Measurements from ENCODE around the gene CSNK1G2.

CSNK1G2 gene

DNA sequence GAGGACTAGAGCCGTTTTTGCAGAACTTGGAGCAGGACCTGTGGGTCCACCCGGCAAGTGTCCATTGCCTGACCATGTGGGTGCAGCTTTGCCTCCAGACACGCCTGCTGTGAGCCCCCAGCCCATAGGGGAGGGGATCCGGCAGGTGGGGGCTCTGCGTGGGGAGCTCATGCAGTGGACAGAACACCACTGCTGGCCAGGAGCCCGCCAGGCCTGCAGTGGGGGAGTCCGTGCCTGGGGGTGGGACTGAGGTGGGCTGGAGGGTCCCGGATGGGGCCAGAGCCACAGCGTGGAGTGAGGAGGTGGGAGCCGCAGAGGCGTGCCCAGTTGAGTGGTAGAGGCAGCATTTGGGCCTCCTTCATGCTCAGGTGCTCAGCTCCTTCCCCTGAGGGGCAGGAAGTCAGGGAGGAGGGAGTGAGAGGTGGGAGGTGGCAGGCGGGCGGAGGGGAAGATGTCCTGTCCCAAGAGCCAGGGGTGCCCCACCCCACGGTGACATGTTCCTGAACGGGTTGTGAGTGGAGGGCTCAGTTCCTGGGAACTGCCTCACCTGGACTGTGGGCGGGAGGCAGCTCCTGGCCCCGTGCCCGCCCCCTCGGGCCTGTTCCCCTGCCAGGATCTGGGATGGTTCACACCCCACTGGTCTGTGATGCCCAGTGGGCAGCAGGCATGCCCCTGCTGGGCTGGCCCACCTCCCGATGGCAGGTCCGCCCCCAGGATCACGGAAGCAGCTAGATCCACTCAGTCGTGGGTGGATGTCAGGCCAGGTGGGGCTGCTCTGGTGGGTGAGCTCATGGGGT lies 27.0 kb upstream of the CSNK1G2 start:
- H3K23ac ChIP-seq (ENCODE audit: low read length in 2 of 2), result no peak overlapping the region
- no peak overlapping the region for H3K9ac ChIP-seq (ENCODE audit: low read length)
- no peak overlapping the region for H3K4me2 ChIP-seq (ENCODE audit: low read length, poor library complexity, severe bottlenecking)
- H3K36me3 ChIP-seq (ENCODE audit: control insufficient read depth in 1 of 2, insufficient read depth in 2 of 2, low read depth in 1 of 2, low read length in 2 of 2), result peaks cover 43 to 77% of the 10 kb centered on the region in 2 experiments
- no peak overlapping the region for H2BK15ac ChIP-seq (ENCODE audit: low read depth, poor library complexity, severe bottlenecking)
- no peak overlapping the region for H3K4me3 ChIP-seq (ENCODE audit: insufficient read depth in 1 of 2, low read depth in 1 of 2, low read length in 2 of 2)
- H2BK12ac ChIP-seq (ENCODE audit: low read length in 2 of 2), result no peak overlapping the region
- H3K27me3 ChIP-seq (ENCODE audit: control insufficient read depth in 1 of 2, insufficient read depth in 1 of 2, low read length in 2 of 2), result no peaks in the 10 kb centered on the region
- no peak for DNase-seq
- peaks cover 25% of the 10 kb centered on the region for H3K4me1 ChIP-seq (ENCODE audit: control insufficient read depth, insufficient read depth, low read depth, low read length)
- H3K4ac ChIP-seq (ENCODE audit: low read depth in 1 of 2, low read length in 2 of 2), result no peak overlapping the region
- H4K91ac ChIP-seq (ENCODE audit: low read length), result no peak overlapping the region
- no peaks in the 10 kb centered on the region for H3K9me3 ChIP-seq (ENCODE audit: control insufficient read depth, low read length)
- H2BK5ac ChIP-seq (ENCODE audit: low read depth, low read length, poor library complexity, severe bottlenecking), result no peak overlapping the region
- H4K8ac ChIP-seq (ENCODE audit: low read length), result no peak overlapping the region
- H2AK5ac ChIP-seq (ENCODE audit: low read length, severe bottlenecking), result no peak overlapping the region
- no peak overlapping the region for H3K27ac ChIP-seq (ENCODE audit: low read length, poor library complexity, severe bottlenecking)
- no peak overlapping the region for H2BK120ac ChIP-seq (ENCODE audit: low read depth, low read length)
- no peak overlapping the region for H2AFZ ChIP-seq (ENCODE audit: low read depth, low read length)
- peaks cover 44% of the 10 kb centered on the region for H3K79me1 ChIP-seq (replicated peaks; ENCODE audit: low read length, poor library complexity, severe bottlenecking)
- WGBS, result 92% methylated on average over 23 of the region's 23 CpGs
- H3K18ac ChIP-seq (ENCODE audit: low read depth in 1 of 2, low read length in 2 of 2), result no peak overlapping the region
- no peak overlapping the region for H3K14ac ChIP-seq (ENCODE audit: low read length in 2 of 2)

GRCh38 chr19:1914826-1915341 lies 26.1 kb upstream of the CSNK1G2 start:
- H3K4me1 ChIP-seq (ENCODE audit: control insufficient read depth, insufficient read depth, low read depth, low read length), result peaks cover 16% of the 10 kb centered on the region
- H3K4me2 ChIP-seq (ENCODE audit: low read length, poor library complexity, severe bottlenecking), result no peak overlapping the region
- no peak for DNase-seq
- no peak overlapping the region for H3K4me3 ChIP-seq (ENCODE audit: insufficient read depth in 1 of 2, low read depth in 1 of 2, low read length in 2 of 2)
- no peak overlapping the region for H3K4ac ChIP-seq (ENCODE audit: low read depth in 1 of 2, low read length in 2 of 2)
- H3K27ac ChIP-seq (ENCODE audit: low read length, poor library complexity, severe bottlenecking), result no peak overlapping the region
- H2BK12ac ChIP-seq (ENCODE audit: low read length in 2 of 2), result no peak overlapping the region
- no peaks in the 10 kb centered on the region for H3K27me3 ChIP-seq (ENCODE audit: control insufficient read depth in 1 of 2, insufficient read depth in 1 of 2, low read length in 2 of 2)
- H3K9ac ChIP-seq (ENCODE audit: low read length), result no peak overlapping the region
- H2AFZ ChIP-seq (ENCODE audit: low read depth, low read length), result no peak overlapping the region
- no peak overlapping the region for H2BK15ac ChIP-seq (ENCODE audit: low read depth, poor library complexity, severe bottlenecking)
- no peak overlapping the region for H3K18ac ChIP-seq (ENCODE audit: low read depth in 1 of 2, low read length in 2 of 2)
- no peak overlapping the region for H4K91ac ChIP-seq (ENCODE audit: low read length)
- H3K36me3 ChIP-seq (ENCODE audit: control insufficient read depth in 1 of 2, insufficient read depth in 2 of 2, low read depth in 1 of 2, low read length in 2 of 2), result peaks cover 50 to 75% of the 10 kb centered on the region in 2 experiments
- H3K9me3 ChIP-seq (ENCODE audit: control insufficient read depth, low read length), result no peaks in the 10 kb centered on the region
- peaks cover 45% of the 10 kb centered on the region for H3K79me1 ChIP-seq (replicated peaks; ENCODE audit: low read length, poor library complexity, severe bottlenecking)
- H2BK120ac ChIP-seq (ENCODE audit: low read depth, low read length), result no peak overlapping the region
- no peak overlapping the region for H4K8ac ChIP-seq (ENCODE audit: low read length)
- no peak overlapping the region for H3K23ac ChIP-seq (ENCODE audit: low read length in 2 of 2)
- no peak overlapping the region for H2AK5ac ChIP-seq (ENCODE audit: low read length, severe bottlenecking)
- H2BK5ac ChIP-seq (ENCODE audit: low read depth, low read length, poor library complexity, severe bottlenecking), result no peak overlapping the region
- 96% methylated on average over 23 of the region's 23 CpGs for WGBS
- no peak overlapping the region for H3K14ac ChIP-seq (ENCODE audit: low read length in 2 of 2)

GRCh38 chr19:1917146-1917545 lies 23.8 kb upstream of the CSNK1G2 start:
- Histone ChIP-seq H3K4me2 (ENCODE audit: low read length, poor library complexity, severe bottlenecking) (no peak overlapping the region), H4K8ac (ENCODE audit: low read length) (no peak overlapping the region), H3K27me3 (ENCODE audit: control insufficient read depth in 1 of 2, insufficient read depth in 1 of 2, low read length in 2 of 2) (no peaks in the 10 kb centered on the region), H3K27ac (ENCODE audit: low read length, poor library complexity, severe bottlenecking) (no peak overlapping the region), H3K36me3 (ENCODE audit: control insufficient read depth in 1 of 2, insufficient read depth in 2 of 2, low read depth in 1 of 2, low read length in 2 of 2) (peaks cover 72 to 89% of the 10 kb centered on the region in 2 experiments), H2BK5ac (ENCODE audit: low read depth, low read length, poor library complexity, severe bottlenecking) (no peak overlapping the region), H3K14ac (ENCODE audit: low read length in 2 of 2) (no peak overlapping the region), H2AFZ (ENCODE audit: low read depth, low read length) (no peak overlapping the region), H3K4me1 (ENCODE audit: control insufficient read depth, insufficient read depth, low read depth, low read length) (peaks cover 12% of the 10 kb centered on the region), H3K9ac (ENCODE audit: low read length) (no peak overlapping the region), H2BK15ac (ENCODE audit: low read depth, poor library complexity, severe bottlenecking) (no peak overlapping the region), H2BK120ac (ENCODE audit: low read depth, low read length) (no peak overlapping the region), H3K18ac (ENCODE audit: low read depth in 1 of 2, low read length in 2 of 2) (no peak overlapping the region), H2AK5ac (ENCODE audit: low read length, severe bottlenecking) (no peak overlapping the region), H4K91ac (ENCODE audit: low read length) (no peak overlapping the region), H3K4me3 (ENCODE audit: insufficient read depth in 1 of 2, low read depth in 1 of 2, low read length in 2 of 2) (no peak overlapping the region), H2BK12ac (ENCODE audit: low read length in 2 of 2) (no peak overlapping the region), H3K79me1 (replicated peaks; ENCODE audit: low read length, poor library complexity, severe bottlenecking) (peaks cover 53% of the 10 kb centered on the region), H3K23ac (ENCODE audit: low read length in 2 of 2) (peak overlapping the region in 1 of 2 experiments; percentile 25), H3K9me3 (ENCODE audit: control insufficient read depth, low read length) (no peaks in the 10 kb centered on the region), H3K4ac (ENCODE audit: low read depth in 1 of 2, low read length in 2 of 2) (no peak overlapping the region)
- no peak for DNase-seq
- WGBS, result 95% methylated on average over 17 of the region's 17 CpGs

DNA sequence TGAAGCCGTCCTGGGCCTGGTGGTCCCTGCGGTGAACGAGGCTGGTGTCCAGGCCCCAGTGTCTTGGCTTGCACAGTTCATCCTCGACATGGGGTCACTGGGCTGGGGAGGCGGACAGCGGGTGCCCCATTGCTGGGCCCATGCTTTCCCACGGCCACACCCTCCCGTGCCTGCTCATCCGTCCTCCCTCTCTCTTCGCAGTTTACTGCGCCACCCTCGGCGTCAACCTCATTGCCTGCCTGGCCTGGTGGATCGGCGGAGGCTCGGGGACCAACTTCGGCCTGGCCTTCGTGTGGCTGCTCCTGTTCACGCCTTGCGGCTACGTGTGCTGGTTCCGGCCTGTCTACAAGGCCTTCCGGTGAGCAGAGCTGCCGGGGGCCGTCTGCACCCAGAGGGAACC lies 23.0 kb upstream of the CSNK1G2 start:
- H3K4ac ChIP-seq (ENCODE audit: low read depth in 1 of 2, low read length in 2 of 2), result no peak overlapping the region
- H2BK15ac ChIP-seq (ENCODE audit: low read depth, poor library complexity, severe bottlenecking), result no peak overlapping the region
- H3K4me3 ChIP-seq (ENCODE audit: insufficient read depth in 1 of 2, low read depth in 1 of 2, low read length in 2 of 2), result no peak overlapping the region
- no peak overlapping the region for H2AFZ ChIP-seq (ENCODE audit: low read depth, low read length)
- H3K23ac ChIP-seq (ENCODE audit: low read length in 2 of 2), result no peak overlapping the region
- no peak overlapping the region for H4K91ac ChIP-seq (ENCODE audit: low read length)
- 97% methylated on average over 25 of the region's 25 CpGs for WGBS
- DNase-seq, result no peak
- no peak overlapping the region for H2BK5ac ChIP-seq (ENCODE audit: low read depth, low read length, poor library complexity, severe bottlenecking)
- no peaks in the 10 kb centered on the region for H3K27me3 ChIP-seq (ENCODE audit: control insufficient read depth in 1 of 2, insufficient read depth in 1 of 2, low read length in 2 of 2)
- H3K4me2 ChIP-seq (ENCODE audit: low read length, poor library complexity, severe bottlenecking), result no peak overlapping the region
- H3K4me1 ChIP-seq (ENCODE audit: control insufficient read depth, insufficient read depth, low read depth, low read length), result peaks cover 12% of the 10 kb centered on the region
- peaks cover 76 to 89% of the 10 kb centered on the region in 2 experiments for H3K36me3 ChIP-seq (ENCODE audit: control insufficient read depth in 1 of 2, insufficient read depth in 2 of 2, low read depth in 1 of 2, low read length in 2 of 2)
- peaks cover 55% of the 10 kb centered on the region for H3K79me1 ChIP-seq (replicated peaks; ENCODE audit: low read length, poor library complexity, severe bottlenecking)
- H3K18ac ChIP-seq (ENCODE audit: low read depth in 1 of 2, low read length in 2 of 2), result no peak overlapping the region
- no peak overlapping the region for H3K14ac ChIP-seq (ENCODE audit: low read length in 2 of 2)
- H3K9me3 ChIP-seq (ENCODE audit: control insufficient read depth, low read length), result no peaks in the 10 kb centered on the region
- H2BK120ac ChIP-seq (ENCODE audit: low read depth, low read length), result no peak overlapping the region
- H3K9ac ChIP-seq (ENCODE audit: low read length), result no peak overlapping the region
- no peak overlapping the region for H3K27ac ChIP-seq (ENCODE audit: low read length, poor library complexity, severe bottlenecking)
- no peak overlapping the region for H2BK12ac ChIP-seq (ENCODE audit: low read length in 2 of 2)
- no peak overlapping the region for H2AK5ac ChIP-seq (ENCODE audit: low read length, severe bottlenecking)
- H4K8ac ChIP-seq (ENCODE audit: low read length), result no peak overlapping the region

Data from mesenchymal stem cell (in vitro differentiated cells and primary cell).